ELF-1 (cell line): ENCODE measurements around the gene ZMAT5.

Source experiments
- DNase-seq: peaks from one replicate; pipeline ENCODE4 v3.0.0-alpha.2; 2016; ENCODE audit warnings: low read depth, low spot score

Gene ZMAT5

GRCh38 chr22:29787371-29787980, 20.7 kb upstream of the ZMAT5 start:
- peak; percentile 86 for DNase-seq

- DNase-seq: no peak
Measured at GRCh38 chr22:29786031-29786430, 19.2 kb upstream of the ZMAT5 start.

GRCh38 chr22:29784451-29785361, 17.9 kb upstream of the ZMAT5 start:
- no peak for DNase-seq

- DNase-seq: no peak
Measured at GRCh38 chr22:29782061-29782845, 15.4 kb upstream of the ZMAT5 start.

GRCh38 chr22:29780748-29781676, 14.2 kb upstream of the ZMAT5 start:
- DNase-seq: peak; percentile 81

GRCh38 chr22:29780220-29780619, 13.4 kb upstream of the ZMAT5 start:
- DNase-seq: no peak

- peak; percentile 60 for DNase-seq
Measured at GRCh38 chr22:29773233-29773632, 6.4 kb upstream of the ZMAT5 start.

GRCh38 chr22:29772170-29772641, 5.4 kb upstream of the ZMAT5 start:
- peak; percentile 62 for DNase-seq

- no peak for DNase-seq
Measured at GRCh38 chr22:29769723-29770321, 3.0 kb upstream of the ZMAT5 start.

- DNase-seq: no peak
Measured at GRCh38 chr22:29768052-29768693, 1.4 kb upstream of the ZMAT5 start.

- DNase-seq: peak; percentile 96
Measured at GRCh38 chr22:29767171-29768051, 604 bp upstream of the ZMAT5 start, which contains the start of gene UQCR10. Gene UQCR10, plus strand, starts transcription at chr22:29767369. Its CDS starts 30 bp downstream, at chr22:29767399.

- DNase-seq: no peak
Measured at GRCh38 chr22:29765905-29766631, 739 bp downstream of the ZMAT5 start.

- no peak for DNase-seq
Measured at GRCh38 chr22:29762263-29762662, 4.5 kb downstream of the ZMAT5 start.

- no peak for DNase-seq
Measured at GRCh38 chr22:29758959-29759358, 7.8 kb downstream of the ZMAT5 start.

GRCh38 chr22:29758068-29758622, 8.7 kb downstream of the ZMAT5 start:
- no peak for DNase-seq

- no peak for DNase-seq
Measured at GRCh38 chr22:29757096-29757495, 9.7 kb downstream of the ZMAT5 start.

- DNase-seq: no peak
Measured at GRCh38 chr22:29756341-29756740, 10.5 kb downstream of the ZMAT5 start.

- no peak for DNase-seq
Measured at GRCh38 chr22:29755889-29756288, 10.9 kb downstream of the ZMAT5 start.
